ENCODE results near the gene GUCY2C.

- no peak for TF ChIP-seq FOXK2 (IDR thresholded peaks at IDR 0.05)
- TF ChIP-seq SUZ12 (IDR thresholded peaks at IDR 0.05), result no peak
- no peak for TF ChIP-seq SP1 (IDR thresholded peaks at IDR 0.05)
- no peak for TF ChIP-seq TARDBP (IDR thresholded peaks at IDR 0.05)
- TF ChIP-seq PKNOX1 (IDR thresholded peaks at IDR 0.05), result no peak
- TF ChIP-seq HDGF (IDR thresholded peaks at IDR 0.05; ENCODE audit: borderline replicate concordance), result no peak
- TF ChIP-seq FOXM1 (IDR thresholded peaks at IDR 0.05; ENCODE audit: borderline replicate concordance), result no peak
- TF ChIP-seq FOXA1 (IDR thresholded peaks at IDR 0.05), result no peak
- no peak for TF ChIP-seq BHLHE40 (IDR thresholded peaks at IDR 0.05; ENCODE audit: borderline replicate concordance)
- no peak for TF ChIP-seq ARNT (IDR thresholded peaks at IDR 0.05)
- TF ChIP-seq NFRKB (IDR thresholded peaks at IDR 0.05), result no peak
- no peak for TF ChIP-seq LEF1 (IDR thresholded peaks at IDR 0.05; ENCODE audit: borderline replicate concordance)
- no peak for TF ChIP-seq ZNF384 (IDR thresholded peaks at IDR 0.05)
- TF ChIP-seq L3MBTL2 (conservative IDR thresholded peaks at IDR 0.05), result no peak
Measured at GRCh38 chr12:14578646-14579045, 117.8 kb downstream of the GUCY2C start.

Data from HEK293T (cell line).